ENCODE data around the gene CCDC60. TPM values are rescaled to one million over a fixed set of nuclear protein-coding genes. Genes with fewer than 3 reads are reported as not detected.

The CCDC60 gene
- total RNA-seq, 1 experiment from 2014 or later, result not detected

DNA sequence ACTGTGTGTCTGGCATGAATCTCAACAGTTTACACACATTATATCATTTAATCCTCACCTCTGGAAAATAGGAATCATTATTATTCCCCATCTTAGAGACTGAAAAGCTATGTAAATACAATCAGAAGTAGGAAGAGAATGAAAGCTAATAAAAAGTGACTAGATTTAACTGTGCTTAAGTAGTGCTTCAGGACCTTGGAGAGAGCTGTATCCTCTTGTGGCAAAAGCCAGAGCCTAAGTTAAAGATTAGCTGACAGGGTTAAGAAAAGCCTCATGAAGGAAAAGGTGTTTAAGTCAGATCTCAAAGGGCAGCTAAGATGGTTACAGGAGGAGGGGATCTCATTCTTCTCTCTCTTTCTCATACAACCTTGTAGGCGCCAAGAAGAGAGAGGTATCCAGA, 193.7 kb downstream of the CCDC60 start:
- no peak for DNase-seq (ENCODE audit: low spot score)

DNA sequence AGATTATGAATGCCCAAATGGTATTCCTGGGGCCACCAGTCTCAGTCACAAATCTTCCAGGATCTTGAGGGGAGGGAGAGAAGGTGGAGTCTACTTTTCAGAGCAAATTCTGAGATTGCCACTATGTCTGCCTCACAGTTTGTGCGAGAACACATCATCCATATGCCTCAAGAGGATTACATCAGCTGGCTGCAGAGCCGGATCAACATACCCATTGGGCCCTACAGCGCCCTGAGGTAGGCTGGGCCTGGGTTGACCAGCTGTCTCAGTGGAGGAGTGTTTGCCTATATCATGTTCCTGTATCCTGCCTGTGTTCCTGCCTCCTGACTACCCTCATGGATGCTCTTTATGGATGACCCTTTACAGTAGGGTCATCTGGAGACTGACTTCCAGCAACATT, 205.9 kb downstream of the CCDC60 start:
- no peak for DNase-seq (ENCODE audit: low spot score)

DNA sequence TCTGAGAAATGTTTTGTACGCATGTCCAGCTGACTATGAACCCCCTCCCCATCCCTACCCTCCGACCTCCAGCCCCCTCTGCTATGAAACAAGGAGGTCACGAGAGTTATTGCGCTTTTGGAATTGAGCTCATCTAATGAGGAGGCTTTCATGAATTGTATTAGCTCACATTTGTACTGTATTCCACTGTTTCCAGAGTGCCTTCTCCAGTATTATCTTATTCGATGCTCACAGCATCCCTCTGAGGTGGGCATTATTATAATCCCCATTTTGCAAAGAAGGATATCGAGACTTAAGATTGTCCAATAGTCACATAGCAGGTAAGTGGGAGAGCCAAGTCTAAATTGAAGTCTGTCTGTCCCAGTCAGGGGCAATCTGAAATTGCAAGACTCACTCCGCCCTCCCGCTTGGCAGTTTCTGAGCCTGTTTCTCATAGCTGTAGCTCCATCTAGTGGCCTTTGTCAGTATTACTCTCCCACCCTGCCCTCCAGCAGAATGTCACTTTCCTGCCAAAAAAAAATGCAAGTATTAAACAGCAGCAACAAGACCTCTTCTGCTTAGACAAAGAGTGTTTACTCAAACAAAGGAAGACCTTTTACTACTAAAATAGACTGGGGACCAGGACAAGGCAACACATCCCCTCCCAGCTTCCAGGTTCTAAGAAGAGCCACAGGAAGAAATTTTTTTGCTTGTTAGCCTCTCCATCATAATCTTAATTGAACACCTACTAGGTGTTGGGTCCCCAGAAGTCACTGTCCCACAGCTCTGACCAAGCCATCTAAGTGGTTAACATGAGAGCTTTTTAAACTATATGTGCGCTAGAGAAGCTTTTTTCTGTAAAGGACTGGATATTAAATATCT, 210.5 kb downstream of the CCDC60 start:
- peak; percentile 51 for DNase-seq (ENCODE audit: low spot score)

DNA sequence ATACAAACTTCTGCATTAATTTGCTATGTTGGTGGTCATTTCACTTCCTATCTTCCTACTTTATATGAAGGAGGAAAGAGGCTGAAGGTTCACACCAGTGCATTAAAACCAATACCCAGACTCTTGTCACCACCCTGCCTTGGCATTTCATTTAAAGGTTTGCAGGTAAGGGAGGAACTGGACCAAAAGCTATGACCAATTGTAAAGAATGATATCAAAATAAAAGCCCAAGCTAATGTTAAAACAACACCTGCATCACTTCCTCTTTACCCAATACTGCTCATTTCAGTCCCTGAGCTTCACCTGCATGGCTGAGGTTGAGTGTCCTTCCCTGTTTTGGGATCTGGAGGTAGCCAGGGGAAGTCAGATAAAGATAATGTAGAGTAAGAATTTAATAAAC, 211.8 kb downstream of the CCDC60 start:
- DNase-seq (ENCODE audit: low spot score), result no peak

DNA sequence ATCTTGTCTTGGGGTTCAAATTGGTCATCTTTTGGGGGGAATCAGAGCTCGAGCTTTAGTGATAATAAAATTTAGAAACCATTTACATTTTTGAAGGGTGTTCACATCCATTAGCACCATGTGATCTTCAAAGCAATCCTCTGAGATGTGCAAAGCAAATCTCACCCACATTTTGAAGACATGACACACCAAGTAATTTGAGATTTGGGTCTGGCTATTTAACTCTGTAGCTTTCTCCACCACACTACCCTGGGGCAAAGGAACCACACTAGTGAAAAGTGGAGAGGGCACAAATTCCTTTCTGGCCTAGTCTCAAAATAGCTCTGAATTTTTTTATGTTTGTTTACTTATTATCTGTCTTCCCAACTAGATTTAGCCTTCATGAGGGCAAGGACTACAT, 212.5 kb downstream of the CCDC60 start:
- no peak for DNase-seq (ENCODE audit: low spot score)

DNA sequence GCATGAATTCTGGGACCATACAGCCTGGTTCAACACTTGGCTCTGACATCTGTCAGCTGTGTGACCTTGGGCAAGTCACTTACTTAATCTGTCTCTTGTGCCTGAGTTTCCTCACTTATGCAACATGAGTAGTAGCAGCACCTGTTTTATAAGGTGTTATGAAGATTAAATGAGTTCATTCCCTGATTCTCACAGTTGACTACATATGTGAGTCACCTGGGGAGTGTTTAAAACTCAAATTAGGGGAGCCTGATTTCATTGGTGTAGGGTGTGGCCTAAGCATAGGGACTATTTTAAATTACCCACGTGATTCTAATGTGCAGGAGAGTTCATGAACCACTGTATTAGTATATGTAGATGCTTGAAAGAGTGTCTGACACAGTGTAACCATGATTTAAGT, 222.3 kb downstream of the CCDC60 start:
- DNase-seq (ENCODE audit: low spot score), result no peak

DNA sequence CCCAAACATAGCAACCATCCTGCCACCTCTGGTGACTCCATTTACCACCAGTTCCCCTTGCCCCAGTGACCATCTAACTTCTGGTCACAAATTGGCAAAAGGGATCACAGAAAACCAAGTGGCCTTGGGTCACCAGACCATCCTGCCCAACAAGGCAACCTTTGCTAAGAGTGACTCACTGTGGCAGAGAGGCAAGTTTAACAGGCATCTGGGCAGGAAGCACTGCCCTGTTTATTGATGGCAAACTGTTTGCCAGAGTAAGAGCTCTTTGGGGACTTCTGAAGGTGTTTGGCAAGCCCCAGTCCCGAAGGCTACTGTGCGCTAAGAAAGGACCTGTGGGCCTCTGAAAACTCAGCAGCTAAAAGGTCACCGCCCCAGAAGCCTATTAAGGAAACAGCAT, 230.9 kb downstream of the CCDC60 start:
- DNase-seq (ENCODE audit: low spot score), result no peak

DNA sequence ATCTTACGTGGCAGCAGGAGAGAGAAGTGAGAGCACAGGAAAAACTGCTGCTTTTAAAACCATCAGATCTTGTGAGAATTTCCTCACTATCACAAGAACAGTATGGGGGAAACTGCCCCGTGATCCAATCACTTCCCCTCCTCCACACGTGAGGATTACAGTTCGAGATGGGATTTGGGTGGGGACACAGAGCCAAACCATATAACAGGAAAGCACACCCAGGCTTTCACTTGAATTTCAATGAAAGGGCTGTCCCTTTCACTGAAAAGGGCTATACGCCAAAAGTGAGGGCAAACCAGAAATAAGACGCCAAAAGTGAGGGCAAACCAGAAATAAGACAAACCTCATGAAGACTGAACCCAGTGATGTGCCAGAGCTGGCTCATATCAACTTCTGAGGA, 236.2 kb downstream of the CCDC60 start:
- DNase-seq (ENCODE audit: low spot score), result no peak

DNA sequence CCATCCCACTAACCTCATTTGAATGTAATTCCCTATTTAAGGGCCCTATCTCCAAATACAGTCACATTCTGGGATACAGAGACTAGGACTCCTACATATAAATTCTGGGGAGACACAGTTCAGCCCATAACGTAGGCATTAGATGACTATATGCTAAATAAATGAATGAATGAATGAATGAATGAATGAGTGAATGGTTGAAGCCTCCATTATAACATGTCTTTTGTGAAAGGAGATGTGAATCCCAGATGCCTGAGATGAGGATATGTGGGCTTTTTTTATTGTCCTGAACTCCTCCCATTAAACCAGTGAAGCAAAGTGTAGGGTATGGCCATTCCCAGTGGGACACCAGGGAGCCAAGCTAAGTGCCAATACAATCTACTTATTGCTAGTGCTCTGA, 238.6 kb downstream of the CCDC60 start:
- no peak for DNase-seq (ENCODE audit: low spot score)

DNA sequence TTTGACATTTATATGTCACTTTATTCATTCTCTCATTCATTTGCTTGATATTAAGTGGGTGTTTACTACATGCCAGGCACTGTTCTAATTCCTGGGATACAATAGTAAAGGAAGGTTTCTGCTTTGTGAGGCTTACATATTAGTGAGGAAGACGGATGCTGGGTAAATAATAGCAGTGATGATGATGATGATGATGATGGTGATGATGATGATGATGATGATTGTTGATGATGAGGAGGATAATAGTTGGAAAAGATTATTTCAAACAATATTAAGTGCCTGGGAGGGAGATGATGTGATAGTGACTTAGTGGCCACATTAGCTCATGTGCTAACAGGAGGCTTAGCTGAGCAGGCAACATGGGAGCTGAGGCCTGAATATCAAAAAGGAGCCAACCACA, 239.7 kb downstream of the CCDC60 start:
- DNase-seq (ENCODE audit: low spot score), result no peak

DNA sequence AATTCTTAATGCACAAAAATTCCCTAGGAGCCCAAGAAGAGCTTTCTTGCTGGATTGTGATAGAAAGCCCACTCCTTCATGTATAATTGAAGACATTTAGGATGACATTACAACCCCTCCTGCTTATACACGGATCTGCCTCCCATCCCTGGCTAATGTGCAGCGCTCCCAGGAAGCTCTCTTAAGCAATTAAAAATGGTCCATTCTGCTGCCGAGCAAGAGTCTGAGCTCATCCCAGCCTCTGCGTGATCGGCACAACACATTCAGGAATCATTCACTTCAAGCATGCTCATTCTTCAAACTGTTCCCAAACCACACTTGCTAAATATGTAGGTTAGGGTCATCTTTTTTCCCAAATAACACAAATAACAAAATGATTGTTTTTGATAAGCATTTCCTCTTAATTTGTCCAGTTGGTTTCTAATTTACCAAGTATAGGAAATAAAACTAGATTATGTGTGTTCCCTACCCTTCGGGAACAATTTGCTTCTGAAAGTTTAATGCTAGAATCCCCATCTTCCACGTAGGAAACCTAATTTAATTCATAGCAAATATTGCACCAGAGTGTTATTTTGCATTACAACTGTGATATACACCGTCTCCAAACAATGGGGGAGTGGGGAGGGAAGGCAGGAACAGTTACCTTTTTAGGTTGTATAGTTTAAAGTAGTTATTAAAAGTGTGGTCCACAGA, 241.7 kb downstream of the CCDC60 start:
- DNase-seq (ENCODE audit: low spot score), result no peak

DNA sequence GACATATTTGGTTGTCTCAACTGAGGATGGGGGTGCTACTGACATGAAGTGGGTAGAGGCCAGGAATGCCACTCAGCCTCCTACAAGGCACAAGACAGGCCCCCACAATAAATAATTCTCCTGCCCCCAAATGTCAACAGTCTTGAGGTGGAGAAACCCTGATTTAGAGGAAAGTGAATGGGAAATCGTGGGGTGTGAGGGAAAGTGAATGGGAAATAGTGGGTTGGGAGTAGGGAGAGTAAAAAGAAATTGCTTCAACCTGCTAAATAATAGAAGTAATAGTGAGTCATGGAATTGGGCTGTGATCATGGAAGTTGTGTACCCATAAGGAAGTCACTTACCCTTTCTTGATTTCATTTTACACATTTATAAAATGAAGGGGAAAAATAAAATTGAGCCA, 242.4 kb downstream of the CCDC60 start:
- no peak for DNase-seq (ENCODE audit: low spot score)

DNA sequence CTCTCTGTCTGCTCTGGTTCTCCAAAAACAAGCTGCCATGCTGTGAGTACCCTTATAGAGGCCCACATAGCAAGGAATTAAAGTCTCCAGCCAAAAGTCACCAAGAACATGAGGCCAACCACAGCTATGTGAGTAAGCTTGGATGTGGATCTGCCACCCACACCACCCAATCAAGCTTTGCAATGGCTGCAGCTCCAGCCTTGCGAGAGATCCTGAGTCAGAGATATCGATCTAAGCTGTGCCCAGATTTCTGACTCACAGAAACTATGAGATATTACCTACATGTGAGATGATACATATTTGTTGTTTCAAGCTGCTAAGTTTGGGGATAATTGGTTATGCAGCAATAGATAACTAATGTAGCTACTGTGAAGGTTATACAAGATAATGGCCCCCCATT, 243.6 kb downstream of the CCDC60 start:
- no peak for DNase-seq (ENCODE audit: low spot score)

DNA sequence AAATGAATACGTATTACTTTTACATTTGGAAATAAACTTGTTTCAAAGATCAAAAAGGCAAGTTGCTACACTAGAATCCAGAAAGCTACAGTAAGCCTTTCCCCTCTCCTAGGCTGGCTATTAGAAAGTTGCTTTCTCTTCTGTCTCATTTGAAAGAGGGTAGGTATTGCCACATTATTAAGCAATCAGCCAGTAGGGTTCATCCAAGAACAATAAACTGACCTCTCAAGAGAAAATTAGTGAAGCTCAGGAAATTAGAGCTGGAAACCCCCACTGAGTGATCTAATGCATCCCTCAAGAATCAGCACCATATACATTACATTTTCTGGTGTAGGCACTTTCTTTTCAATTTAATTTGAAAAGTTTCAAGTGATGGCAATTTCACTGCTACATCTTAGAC, 254.6 kb downstream of the CCDC60 start:
- DNase-seq (ENCODE audit: low spot score), result no peak

DNA sequence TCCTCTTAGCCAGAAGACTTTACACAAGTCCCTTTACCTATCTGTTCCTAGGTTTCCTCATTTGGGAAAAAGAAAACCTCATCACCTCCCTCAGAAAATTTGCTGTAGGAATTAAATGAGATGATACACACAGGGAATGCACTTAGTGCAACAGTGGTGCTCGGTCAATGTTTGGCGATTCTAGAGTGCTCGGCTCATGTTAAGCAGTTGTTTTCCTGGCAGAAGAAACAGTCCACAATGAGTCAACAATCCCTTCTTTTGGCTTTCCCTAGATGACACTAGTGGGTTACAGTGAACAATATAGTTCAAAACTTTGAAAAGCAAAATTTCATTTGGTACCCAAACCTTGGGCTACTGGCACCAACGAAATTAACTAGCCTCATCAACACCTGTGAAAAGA, 255.1 kb downstream of the CCDC60 start:
- DNase-seq (ENCODE audit: low spot score), result no peak

Other genes with a start within 250 kb of the CCDC60 start
- gene HSPB8, start 155.8 kb upstream of the CCDC60 start, total RNA-seq (2014; rRNA removed; shearing (Covaris generic)), result 39.9 and 46.0 TPM in 2 replicates

All from A172 (cell line).